HG03175 (cell line): ENCODE measurements around the gene CCL26.

ENCODE experiments used
- ATAC-seq: cut with Tn5 transposase; IDR thresholded peaks from one replicate; pipeline ENCODE4 v1.9.1; 2021; ENCODE audit warnings: mild to moderate bottlenecking, moderate library complexity; ENCODE audit not compliant: unreplicated experiment

Gene CCL26

GRCh38 chr7:75772081-75773077 lies at the start of gene CCL26:
Gene CCL26, minus strand, starts transcription at chr7:75772211. Its CDS starts 35 bp downstream, at chr7:75772176.
- ATAC-seq, result no peak

DNA sequence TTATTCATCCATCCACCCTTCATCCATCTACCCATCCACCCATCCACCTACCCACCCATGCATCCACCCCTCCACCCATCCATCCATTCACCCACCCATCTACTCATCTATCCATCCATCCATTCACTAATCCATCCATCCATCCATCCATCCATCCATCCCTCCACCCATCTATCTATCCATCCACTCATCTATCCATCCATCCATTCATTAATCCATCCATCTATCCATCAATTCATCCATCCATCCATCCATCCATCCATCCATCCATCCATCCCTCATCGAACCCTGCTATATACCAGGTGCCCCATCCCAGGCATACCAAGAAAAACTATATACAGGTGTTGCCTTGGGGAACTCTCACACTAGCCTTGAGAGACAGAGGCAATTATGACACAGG lies 48.7 kb upstream of the CCL26 start:
- ATAC-seq, result no peak

DNA sequence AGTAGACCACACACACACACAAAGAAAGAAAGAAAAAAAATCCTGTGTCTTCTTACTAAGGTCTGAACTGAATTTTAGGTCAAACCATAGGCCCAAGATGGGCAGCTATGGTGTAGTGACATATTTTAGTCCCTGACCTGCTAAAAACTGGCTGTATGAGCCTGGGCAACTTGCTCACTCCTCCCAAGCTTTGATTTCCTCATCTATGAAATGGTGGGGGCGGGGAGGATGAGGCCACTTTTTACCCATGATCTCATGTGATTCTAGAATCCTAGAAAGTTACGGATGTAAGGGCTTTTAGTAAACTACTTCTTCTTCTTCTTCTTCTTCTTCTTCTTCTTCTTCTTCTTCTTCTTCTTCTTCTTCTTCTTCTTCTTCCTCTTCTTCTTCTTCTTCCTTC lies 47.7 kb upstream of the CCL26 start:
- ATAC-seq, result no peak

- no peak for ATAC-seq
Measured at GRCh38 chr7:75818472-75818871, 46.5 kb upstream of the CCL26 start.

GRCh38 chr7:75817116-75817515 lies 45.1 kb upstream of the CCL26 start:
- ATAC-seq, result no peak

DNA sequence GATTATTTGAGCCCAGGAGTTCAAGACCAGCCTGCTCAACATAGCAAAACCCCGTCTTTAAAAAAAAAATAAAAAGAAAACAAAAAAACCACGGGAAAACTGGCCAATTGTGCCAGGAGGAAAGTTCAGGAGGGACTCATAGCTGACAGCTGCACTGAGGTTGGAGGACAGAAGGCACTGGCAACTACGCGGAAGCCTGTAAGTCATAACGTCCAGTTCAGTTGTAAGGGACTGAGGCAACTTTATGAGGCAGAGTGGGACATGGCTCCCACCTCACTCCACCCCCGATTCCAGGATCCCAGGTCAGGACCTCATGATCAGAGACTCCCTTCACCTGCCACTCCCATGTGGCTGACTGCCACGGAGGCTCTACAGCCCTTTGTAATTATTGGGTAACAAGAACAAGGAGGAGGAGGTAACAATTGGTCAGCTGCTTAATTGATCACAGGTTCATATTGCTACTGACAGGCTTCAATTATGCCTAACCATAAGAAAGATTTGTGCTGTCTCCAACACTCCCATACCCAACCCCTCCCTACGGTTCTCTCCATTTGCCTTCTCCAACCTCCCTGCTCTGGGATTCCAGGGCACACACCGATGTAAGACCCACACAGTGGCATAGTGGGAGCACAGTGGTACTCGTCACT lies 43.5 kb upstream of the CCL26 start:
- no peak for ATAC-seq

GRCh38 chr7:75814407-75814947 lies 42.5 kb upstream of the CCL26 start:
- no peak for ATAC-seq

- ATAC-seq, result no peak
Measured at GRCh38 chr7:75813781-75814236, 41.8 kb upstream of the CCL26 start, which contains the start of gene CCL24. Gene CCL24, minus strand, starts transcription at chr7:75813806. Its CDS starts 91 bp downstream, at chr7:75813715.

GRCh38 chr7:75813084-75813483 lies 41.1 kb upstream of the CCL26 start:
- no peak for ATAC-seq

- no peak for ATAC-seq
Measured at GRCh38 chr7:75811894-75812678, 40.1 kb upstream of the CCL26 start.

- no peak for ATAC-seq
Measured at GRCh38 chr7:75809396-75809795, 37.4 kb upstream of the CCL26 start.

GRCh38 chr7:75808106-75808505 lies 36.1 kb upstream of the CCL26 start:
- ATAC-seq, result no peak

GRCh38 chr7:75807452-75807851 lies 35.4 kb upstream of the CCL26 start:
- ATAC-seq, result no peak

- no peak for ATAC-seq
Measured at GRCh38 chr7:75806560-75807307, 34.7 kb upstream of the CCL26 start.

GRCh38 chr7:75804705-75805104 lies 32.7 kb upstream of the CCL26 start:
- no peak for ATAC-seq

- no peak for ATAC-seq
Measured at GRCh38 chr7:75804004-75804403, 32.0 kb upstream of the CCL26 start.

GRCh38 chr7:75802552-75802821 lies 30.5 kb upstream of the CCL26 start:
- ATAC-seq, result no peak

DNA sequence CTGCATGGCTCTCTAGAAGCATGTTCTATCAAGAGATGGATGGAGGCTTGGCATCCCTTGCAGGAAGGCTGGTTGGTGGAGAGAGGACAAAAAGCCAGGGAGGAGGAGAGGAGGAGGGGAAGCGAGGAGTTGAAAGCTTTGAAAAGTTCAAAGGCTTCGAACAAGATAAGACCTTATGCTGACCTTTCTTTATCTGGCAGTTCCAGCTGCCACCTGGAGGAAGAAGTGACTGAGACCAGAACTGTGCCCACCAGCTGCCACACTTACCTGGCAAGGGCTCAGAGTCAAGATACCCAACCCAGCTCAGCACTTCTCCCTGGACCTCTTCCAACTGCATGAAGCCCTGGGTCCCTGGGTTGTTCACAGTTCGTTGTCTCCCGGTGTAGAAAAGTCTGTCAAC lies 26.8 kb upstream of the CCL26 start:
- no peak for ATAC-seq

- ATAC-seq, result no peak
Measured at GRCh38 chr7:75796420-75796819, 24.4 kb upstream of the CCL26 start.

GRCh38 chr7:75795831-75796285 lies 23.8 kb upstream of the CCL26 start:
- no peak for ATAC-seq
